ENCODE data around the gene NDUFAF5.

GRCh38 chr20:13852306-13852705, 67.5 kb downstream of the NDUFAF5 start:
- TF ChIP-seq, protein P1, sequence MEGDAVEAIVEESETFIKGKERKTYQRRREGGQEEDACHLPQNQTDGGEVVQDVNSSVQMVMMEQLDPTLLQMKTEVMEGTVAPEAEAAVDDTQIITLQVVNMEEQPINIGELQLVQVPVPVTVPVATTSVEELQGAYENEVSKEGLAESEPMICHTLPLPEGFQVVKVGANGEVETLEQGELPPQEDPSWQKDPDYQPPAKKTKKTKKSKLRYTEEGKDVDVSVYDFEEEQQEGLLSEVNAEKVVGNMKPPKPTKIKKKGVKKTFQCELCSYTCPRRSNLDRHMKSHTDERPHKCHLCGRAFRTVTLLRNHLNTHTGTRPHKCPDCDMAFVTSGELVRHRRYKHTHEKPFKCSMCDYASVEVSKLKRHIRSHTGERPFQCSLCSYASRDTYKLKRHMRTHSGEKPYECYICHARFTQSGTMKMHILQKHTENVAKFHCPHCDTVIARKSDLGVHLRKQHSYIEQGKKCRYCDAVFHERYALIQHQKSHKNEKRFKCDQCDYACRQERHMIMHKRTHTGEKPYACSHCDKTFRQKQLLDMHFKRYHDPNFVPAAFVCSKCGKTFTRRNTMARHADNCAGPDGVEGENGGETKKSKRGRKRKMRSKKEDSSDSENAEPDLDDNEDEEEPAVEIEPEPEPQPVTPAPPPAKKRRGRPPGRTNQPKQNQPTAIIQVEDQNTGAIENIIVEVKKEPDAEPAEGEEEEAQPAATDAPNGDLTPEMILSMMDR (IDR thresholded peaks at IDR 0.05) = no peak
- TF ChIP-seq POLR2AphosphoS5 (IDR thresholded peaks at IDR 0.05) (no peak), POLR2A (IDR thresholded peaks at IDR 0.05) (no peak)

Data from upper lobe of left lung (tissue), 4 donors.